NOMO-1 treated with DMSO at 0.1 percent for 48 hours (cell line): ENCODE measurements around the gene ITGAV.

Source experiments
- DNase-seq: peaks from one replicate; lab custom pipeline; 2025; ENCODE audit not compliant: unreplicated experiment; lab: John Stamatoyannopoulos, UW

Gene ITGAV

GRCh38 chr2:186716004-186716403, 126.1 kb downstream of the ITGAV start:
- DNase-seq = no peak

DNA sequence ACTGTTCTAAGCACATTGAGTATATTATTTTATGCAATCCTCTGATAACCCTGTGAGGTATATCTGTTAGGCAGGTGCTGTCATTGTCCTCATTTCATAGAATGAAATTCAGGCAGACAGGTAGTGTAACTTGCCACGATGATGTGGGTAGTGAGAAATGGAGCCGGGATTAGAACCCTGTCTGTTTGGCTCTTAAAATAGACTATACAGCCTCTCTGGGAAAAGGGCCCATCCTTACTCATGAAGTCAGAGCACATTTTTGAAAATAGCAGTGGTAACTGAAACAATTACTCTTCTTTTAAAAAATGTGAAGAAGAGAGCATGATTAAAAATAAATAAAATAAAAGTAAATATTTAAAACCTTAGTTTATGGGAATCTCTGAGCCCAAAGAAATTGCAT, 127.0 kb downstream of the ITGAV start:
- DNase-seq = no peak

- no peak for DNase-seq
Measured at GRCh38 chr2:186717320-186718007, 127.6 kb downstream of the ITGAV start.

DNA sequence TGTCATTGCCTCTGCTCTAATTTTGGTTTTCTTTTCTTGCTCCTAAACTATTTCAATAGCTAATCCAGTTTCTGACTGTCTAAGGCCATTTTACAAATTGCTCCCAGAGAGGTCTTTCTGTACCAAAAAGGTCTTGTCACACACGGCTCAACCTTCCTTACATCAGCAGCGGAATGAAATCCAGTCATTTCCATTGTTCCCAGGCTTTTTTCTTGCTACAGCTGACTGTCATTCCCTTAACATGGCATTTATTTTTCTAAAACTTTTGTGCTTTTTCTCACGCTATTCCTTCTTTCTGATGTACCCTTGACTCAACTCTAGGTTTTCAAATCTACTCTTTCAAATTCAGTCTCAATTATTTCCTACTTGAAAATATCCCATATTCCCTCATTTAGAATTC, 128.3 kb downstream of the ITGAV start:
- no peak for DNase-seq

DNA sequence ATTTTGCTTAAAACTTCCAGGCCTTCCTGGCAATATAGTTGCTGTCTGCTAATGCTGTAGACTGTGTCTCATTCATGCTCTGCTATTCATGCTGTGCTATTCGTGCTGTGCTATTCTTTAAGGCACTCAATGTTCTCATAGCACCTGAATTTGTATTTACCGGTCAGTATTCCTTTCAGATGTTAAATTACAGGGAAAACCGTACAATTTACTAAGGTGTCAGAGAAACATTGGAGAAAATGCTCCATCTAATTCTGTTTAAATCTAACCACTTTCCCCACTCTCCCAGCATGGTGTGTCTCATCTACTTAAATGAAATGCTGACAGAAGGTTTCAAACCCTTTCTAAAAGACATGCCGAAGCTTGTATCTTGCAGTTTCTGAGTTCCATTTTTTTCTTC, 129.0 kb downstream of the ITGAV start:
- no peak for DNase-seq

DNA sequence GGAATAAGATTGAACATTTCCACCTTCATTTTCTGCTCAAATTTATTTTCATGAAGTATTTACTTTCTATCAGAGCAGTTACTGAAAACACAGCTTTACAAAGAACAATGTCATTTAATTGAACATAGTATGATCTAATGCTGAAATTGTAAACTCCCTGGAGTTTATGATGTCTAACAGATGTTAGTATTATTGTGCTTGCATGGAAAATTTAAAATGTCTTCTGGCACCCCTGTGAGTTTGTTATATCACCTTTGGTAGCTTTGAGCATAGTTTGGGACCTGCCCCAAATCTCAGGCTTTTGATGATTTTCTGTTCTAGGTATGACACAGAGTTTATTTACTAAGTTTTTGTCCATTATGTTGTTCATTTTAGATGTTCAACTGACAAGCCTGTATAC, 132.1 kb downstream of the ITGAV start:
- no peak for DNase-seq

- DNase-seq = no peak
Measured at GRCh38 chr2:186724736-186725135, 134.9 kb downstream of the ITGAV start.

DNA sequence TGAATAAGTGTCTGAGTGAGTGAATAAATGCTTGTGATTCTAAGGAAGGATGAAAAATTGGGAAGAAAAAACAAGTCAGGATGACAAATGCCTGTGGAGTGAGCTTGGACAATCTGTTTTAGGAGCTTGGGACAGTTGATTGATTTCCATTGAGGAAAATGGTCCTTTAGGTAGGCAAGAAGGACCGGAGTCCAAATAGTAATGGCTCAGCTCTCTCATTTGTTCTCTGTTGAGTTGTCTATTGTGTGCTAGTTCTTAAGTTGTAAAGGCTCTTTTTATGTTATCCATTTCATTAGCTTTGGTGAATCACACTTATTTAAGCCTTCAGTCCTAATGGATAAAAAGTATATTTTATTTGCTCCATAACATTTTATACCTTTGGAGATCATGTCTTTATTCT, 135.9 kb downstream of the ITGAV start:
- no peak for DNase-seq

- no peak for DNase-seq
Measured at GRCh38 chr2:186726938-186727337, 137.1 kb downstream of the ITGAV start.

DNA sequence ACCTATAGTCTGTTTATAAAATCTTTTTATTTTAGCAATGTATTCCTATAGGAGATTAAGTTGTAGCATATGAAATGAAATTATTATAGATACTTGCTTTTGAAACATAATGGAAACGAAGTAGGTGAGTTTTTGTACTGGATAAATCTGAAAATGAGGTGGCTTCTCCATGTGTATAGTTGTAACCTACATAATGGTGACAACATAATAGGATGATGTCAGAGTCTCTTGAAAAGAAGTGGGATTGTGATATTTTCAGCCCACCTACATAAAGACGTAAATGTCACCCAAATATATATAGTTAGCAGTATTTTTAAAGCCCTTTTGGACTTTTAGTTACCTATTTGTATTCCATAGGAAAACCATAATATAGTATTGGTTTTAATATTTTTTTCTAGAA, 138.8 kb downstream of the ITGAV start:
- no peak for DNase-seq
